Endothelial cell of umbilical vein (primary cell): ENCODE data around the gene COMP. TPM values are rescaled to one million over a fixed set of nuclear protein-coding genes. Genes with fewer than 3 reads are reported as not detected.

Experiments used
- BruUV-seq: library from RNA; stranded (reverse); fragments of 400-500 nt; replicated peaks from 2 replicates; lab custom pipeline; 2021; lab: Mats Ljungman, UMichigan
- CTCF ChIA-PET: fragments of 300-600, 350-600 bp; sonication (Branson Sonifier 250); formaldehyde crosslinking; loops from one replicate; lab custom pipeline; 2021; ENCODE audit warnings: antibody characterized with exemption, inconsistent platforms; lab: Charles Lee
- POLR2A ChIA-PET: fragments of 300-600, 350-600 bp; sonication (Branson Sonifier 250); formaldehyde crosslinking; loops from one replicate; lab custom pipeline; 2021; ENCODE audit warnings: antibody characterized with exemption, inconsistent platforms; lab: Charles Lee
- DNase-seq: peaks from one replicate; pipeline ENCODE4 v3.0.0-alpha.2; 2011; ENCODE audit warnings: low read depth, low spot score
- FAIRE-seq: peaks from 2 replicates; lab custom pipeline; 2011; peaks lifted over from hg19 to GRCh38; lab: Jason Lieb, UNC
- H2AFZ ChIP-seq: 2 replicates; pipeline ENCODE4 v1.6.0; 2012; ENCODE audit warnings: low read depth, low read length, control low read depth, inconsistent platforms
- H3K27ac ChIP-seq: 2 replicates; pipeline ENCODE4 v1.5.1; 2011; ENCODE audit warnings: low read depth, mild to moderate bottlenecking, control low read depth, low read length, moderate library complexity; ENCODE audit not compliant: insufficient read depth
- H3K27me3 ChIP-seq, 2 experiments: 2 replicates each; pipeline versions ENCODE4 v1.6.0 to v1.6.1; 2011; ENCODE audit warnings: low read length in 2 of 2, mixed read lengths in 1 of 2; ENCODE audit not compliant: control insufficient read depth in 2 of 2, insufficient read depth in 2 of 2
- H3K36me3 ChIP-seq, 2 experiments: 2 replicates in 1 of 2; 3 replicates in 1 of 2; pipeline ENCODE4 v1.5.1; 2011; ENCODE audit warnings: low read length in 2 of 2, mild to moderate bottlenecking in 1 of 2, moderate library complexity in 1 of 2; ENCODE audit not compliant: control insufficient read depth in 2 of 2, insufficient read depth in 2 of 2; ENCODE audit errors: extremely low read depth in 1 of 2
- H3K4me1 ChIP-seq: 3 replicates; pipeline ENCODE4 v1.5.1; 2011; ENCODE audit warnings: mild to moderate bottlenecking, low read length; ENCODE audit not compliant: control insufficient read depth, insufficient read depth; ENCODE audit errors: extremely low read depth
- H3K4me2 ChIP-seq: 2 replicates; pipeline ENCODE4 v1.6.1; 2011; ENCODE audit warnings: low read length, control low read depth, mixed read lengths; ENCODE audit not compliant: insufficient read depth
- H3K4me3 ChIP-seq, 3 experiments: fragments of 200-600 bp in 1 of 3; sonication (generic), shearing (Covaris generic) in 1 of 3; replicated peaks in 1 of 3; 2 replicates each; pipeline ENCODE4 v1.5.1; 2011 to 2016; ENCODE audit warnings: control low read depth in 3 of 3, low read length in 3 of 3, mild to moderate bottlenecking in 2 of 3, inconsistent platforms in 1 of 3, low read depth in 1 of 3, moderate library complexity in 1 of 3; ENCODE audit not compliant: insufficient read depth in 1 of 3
- H3K79me2 ChIP-seq: 2 replicates; pipeline ENCODE4 v1.6.0; 2012; ENCODE audit warnings: low read length, inconsistent platforms; ENCODE audit not compliant: control insufficient read depth, insufficient read depth
- H3K9ac ChIP-seq: replicated peaks from 2 replicates; pipeline ENCODE3; 2011; ENCODE audit warnings: low read length, control low read depth; ENCODE audit not compliant: insufficient read depth; ENCODE audit errors: extremely low read depth
- H3K9me1 ChIP-seq: replicated peaks from 3 replicates; pipeline ENCODE4 v1.6.0; 2011; ENCODE audit warnings: mild to moderate bottlenecking, low read length; ENCODE audit not compliant: control insufficient read depth, insufficient read depth; ENCODE audit errors: extremely low read depth
- H3K9me3 ChIP-seq: replicated peaks from 2 replicates; pipeline ENCODE4 v1.5.1; 2012; ENCODE audit warnings: low read length, inconsistent platforms; ENCODE audit not compliant: control insufficient read depth, insufficient read depth
- H4K20me1 ChIP-seq: replicated peaks from 2 replicates; pipeline ENCODE3; 2011; ENCODE audit warnings: mild to moderate bottlenecking, low read length; ENCODE audit not compliant: control insufficient read depth, insufficient read depth; ENCODE audit errors: extremely low read depth
- EZH2 ChIP-seq: IDR thresholded peaks from 2 replicates; pipeline ENCODE4 v1.6.1; 2012; ENCODE audit warnings: borderline replicate concordance, low read depth, mild to moderate bottlenecking, moderate library complexity, low read length, inconsistent platforms; ENCODE audit not compliant: severe bottlenecking
- FOS ChIP-seq: IDR thresholded peaks from 2 replicates; pipeline ENCODE4 v1.6.1; 2011; ENCODE audit warnings: mild to moderate bottlenecking, low read length, moderate library complexity, borderline replicate concordance; ENCODE audit not compliant: insufficient read depth
- GATA2 ChIP-seq: IDR thresholded peaks from 2 replicates; pipeline ENCODE4 v1.7.0; 2011; ENCODE audit warnings: low read depth, mild to moderate bottlenecking, moderate library complexity, mixed read lengths, low read length; ENCODE audit not compliant: insufficient read length, insufficient read depth
- JUN ChIP-seq: IDR thresholded peaks from 2 replicates; pipeline ENCODE4 v1.6.1; 2011; ENCODE audit warnings: borderline replicate concordance, low read depth; ENCODE audit not compliant: insufficient read length, insufficient read depth
- MYC ChIP-seq: IDR thresholded peaks from one replicate; pipeline ENCODE4 v1.6.1; 2011; ENCODE audit warnings: mild to moderate bottlenecking, low read depth, low read length
- POLR2A ChIP-seq: IDR thresholded peaks from 2 replicates; pipeline ENCODE4 v1.6.1; 2012; ENCODE audit warnings: low read depth, mild to moderate bottlenecking, control low read depth, low read length
- POLR2AphosphoS5 ChIP-seq: IDR thresholded peaks from 2 replicates; pipeline ENCODE4 v1.6.1; 2012; ENCODE audit warnings: low read depth, mild to moderate bottlenecking, control low read depth, low read length, moderate library complexity; ENCODE audit not compliant: insufficient read depth
- dilution Hi-C: fragments of 300-500 bp; cut with MboI; formaldehyde crosslinking; loops from one replicate; pipeline ENCODE4 v1.15.0; 2019; ENCODE audit warnings: low sequenced_read_pairs; ENCODE audit not compliant: extremely low pct_ligation_motif_present
- intact Hi-C: fragments of 100-400 bp; cut with micrococcal nuclease; formaldehyde crosslinking; loops from one replicate; pipeline ENCODE4 v1.10.0; 2022
- polyA plus RNA-seq, 4 experiments: library from polyadenylated mRNA; depleted of rRNA in 3 of 4; stranded (reverse) in 3 of 4; unstranded in 1 of 4; fragments of >200 nt; gene quantifications; 2 replicates each; pipeline versions ENCODE4 v1.2.1 to v1.2.3, GENCODE V29; 2011 to 2012; ENCODE audit warnings: missing spikeins in 1 of 4
- total RNA-seq: library from RNA; stranded (reverse); gene quantifications from 2 replicates; pipeline ENCODE4 v1.2.3, GENCODE V29; 2021
- TF ChIP-seq, protein P1 (sequence below), 2 donors: IDR thresholded peaks; 1 replicate in 1 of 2; 2 replicates in 1 of 2; pipeline ENCODE4 v1.5.1; 2011; ENCODE audit warnings: low read length in 2 of 2, mild to moderate bottlenecking in 2 of 2, moderate library complexity in 2 of 2, control low read depth in 1 of 2, inconsistent platforms in 1 of 2, low read depth in 1 of 2; ENCODE audit not compliant: insufficient read depth in 1 of 2; ENCODE audit errors: extremely low read depth in 1 of 2
- TF ChIP-seq, protein P2 (sequence below): IDR thresholded peaks from 2 replicates; pipeline ENCODE4 v1.6.1; 2011; ENCODE audit not compliant: insufficient read depth, insufficient read length

COMP gene
- total and polyA plus RNA-seq, 2 donors (not counting 3 experiments of a cell fraction or from before 2014, with no cell fraction given): not detected

DNA sequence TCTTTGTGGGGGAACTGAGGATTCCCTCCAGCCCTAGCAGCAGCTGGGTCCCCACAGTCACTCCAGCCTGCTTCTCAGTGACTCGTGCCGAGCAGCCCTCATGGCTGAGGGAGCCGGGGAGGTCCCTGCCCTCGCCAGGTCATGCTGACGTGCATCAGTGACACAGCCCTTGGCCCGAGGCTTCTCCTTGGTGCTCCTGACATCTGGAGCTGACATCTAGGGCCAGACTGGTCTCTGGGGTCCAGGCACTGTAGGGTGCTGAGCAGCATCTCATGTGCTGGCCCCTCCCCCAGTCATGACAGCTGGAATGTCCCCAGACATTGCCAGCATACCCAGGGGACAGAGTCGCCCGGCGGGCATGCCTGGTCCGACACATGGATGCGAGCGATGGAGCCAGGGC is 14.4 kb downstream of the COMP start:
- DNase-seq (no peak), FAIRE-seq (no peak)
- CTCF ChIA-PET: interaction anchor here (1.8 kb wide), 1 partner anchor 70 kb away, joined by 5 read pairs; no protein-coding TSS in a partner anchor
- no peaks in the 10 kb centered on the region for H4K20me1 ChIP-seq
- dilution Hi-C loops (no loop called here), intact Hi-C loops (no loop called here)
- no peak overlapping the region for H3K4me2 ChIP-seq
- TF ChIP-seq, protein P1, sequence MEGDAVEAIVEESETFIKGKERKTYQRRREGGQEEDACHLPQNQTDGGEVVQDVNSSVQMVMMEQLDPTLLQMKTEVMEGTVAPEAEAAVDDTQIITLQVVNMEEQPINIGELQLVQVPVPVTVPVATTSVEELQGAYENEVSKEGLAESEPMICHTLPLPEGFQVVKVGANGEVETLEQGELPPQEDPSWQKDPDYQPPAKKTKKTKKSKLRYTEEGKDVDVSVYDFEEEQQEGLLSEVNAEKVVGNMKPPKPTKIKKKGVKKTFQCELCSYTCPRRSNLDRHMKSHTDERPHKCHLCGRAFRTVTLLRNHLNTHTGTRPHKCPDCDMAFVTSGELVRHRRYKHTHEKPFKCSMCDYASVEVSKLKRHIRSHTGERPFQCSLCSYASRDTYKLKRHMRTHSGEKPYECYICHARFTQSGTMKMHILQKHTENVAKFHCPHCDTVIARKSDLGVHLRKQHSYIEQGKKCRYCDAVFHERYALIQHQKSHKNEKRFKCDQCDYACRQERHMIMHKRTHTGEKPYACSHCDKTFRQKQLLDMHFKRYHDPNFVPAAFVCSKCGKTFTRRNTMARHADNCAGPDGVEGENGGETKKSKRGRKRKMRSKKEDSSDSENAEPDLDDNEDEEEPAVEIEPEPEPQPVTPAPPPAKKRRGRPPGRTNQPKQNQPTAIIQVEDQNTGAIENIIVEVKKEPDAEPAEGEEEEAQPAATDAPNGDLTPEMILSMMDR (IDR thresholded peaks at IDR 0.05; ENCODE audit: extremely low read depth in 1 of 2, insufficient read depth in 1 of 2, low read depth in 1 of 2, low read length in 2 of 2): no peak
- no peak for TF ChIP-seq MYC
- TF ChIP-seq EZH2: no peak
- no peak for TF ChIP-seq JUN
- no peak for TF ChIP-seq FOS
- TF ChIP-seq POLR2A: no peak
- no peak for TF ChIP-seq GATA2
- TF ChIP-seq, protein P2, sequence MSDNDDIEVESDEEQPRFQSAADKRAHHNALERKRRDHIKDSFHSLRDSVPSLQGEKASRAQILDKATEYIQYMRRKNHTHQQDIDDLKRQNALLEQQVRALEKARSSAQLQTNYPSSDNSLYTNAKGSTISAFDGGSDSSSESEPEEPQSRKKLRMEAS: no peak
- no peak for TF ChIP-seq POLR2AphosphoS5
- H3K9ac ChIP-seq: no peak overlapping the region
- no peaks in the 10 kb centered on the region for H3K4me1 ChIP-seq
- no peaks in the 10 kb centered on the region for H3K79me2 ChIP-seq
- no peaks in the 10 kb centered on the region for H3K9me1 ChIP-seq
- no TSS peak for BruUV-seq
- H2AFZ ChIP-seq: no peak overlapping the region
- no peak overlapping the region for H3K4me3 ChIP-seq
- peaks cover 3 to 10% of the 10 kb centered on the region in 2 experiments for H3K27me3 ChIP-seq
- no peaks in the 10 kb centered on the region for H3K9me3 ChIP-seq
- H3K36me3 ChIP-seq: no peaks in the 10 kb centered on the region
- H3K27ac ChIP-seq: no peak overlapping the region
- POLR2A ChIA-PET: no interaction called here
